C4-2B (cell line): Measurements from ENCODE around the gene JMJD6.
"Not testable (repeated sequence)": the region's sequence is repeated elsewhere in the genome, so short reads cannot be mapped to it uniquely, and the experiment has no call there.

Experiments used
- CTCF ChIP-seq: fragments of 450-650 bp; conservative IDR thresholded peaks from 2 replicates; pipeline ENCODE4 v1.5.1; 2017; ENCODE audit warnings: mild to moderate bottlenecking
- ZFX ChIP-seq: fragments of 450-650 bp; IDR thresholded peaks from 2 replicates; pipeline ENCODE4 v1.6.1; 2017

- not testable (repeated sequence) for TF ChIP-seq CTCF, ZFX
Measured at GRCh38 chr17:76745785-76746184, 19.4 kb upstream of the JMJD6 start.
